HEK293 (cell line): ENCODE measurements around the gene SPART.

Source experiments
- CTCF ChIA-PET: fragments of 350-600 bp; formaldehyde crosslinking; extraction: SDS; loops from one replicate; lab custom pipeline; 2021; ENCODE audit warnings: antibody characterized with exemption; lab: Yijun Ruan, JAX
- POLR2A ChIA-PET: fragments of 300-600 bp; formaldehyde crosslinking; extraction: SDS; loops from one replicate; lab custom pipeline; 2020; ENCODE audit warnings: antibody characterized with exemption, inconsistent platforms; lab: Yijun Ruan, JAX
- H3K27ac ChIP-seq: fragments of 200-500 bp; sonication (Bioruptor generic); 2 replicates; pipeline ENCODE4 v1.5.1; 2014; ENCODE audit warnings: low read depth, low read length, control low read depth, inconsistent platforms; ENCODE audit errors: extremely low read depth
- H3K36me3 ChIP-seq, 2 experiments: fragments of 200-500 bp in 1 of 2; sonication (Bioruptor generic) in 1 of 2; 1 replicate in 1 of 2; 2 replicates in 1 of 2; pipeline ENCODE4 v1.5.1; 2014 to 2017; ENCODE audit warnings: inconsistent platforms in 2 of 2, low read length in 2 of 2; ENCODE audit not compliant: control insufficient read depth in 2 of 2, insufficient read depth in 1 of 2
- H3K4me1 ChIP-seq: fragments of 200-500 bp; sonication (Bioruptor generic); 2 replicates; pipeline ENCODE4 v1.5.1; 2014; ENCODE audit warnings: mild to moderate bottlenecking, low read length, inconsistent platforms; ENCODE audit not compliant: control insufficient read depth, insufficient read depth
- H3K4me3 ChIP-seq: 2 replicates; pipeline ENCODE4 v1.5.1; 2011; ENCODE audit warnings: low read depth, mild to moderate bottlenecking, control low read depth, low read length, moderate library complexity
- H3K9me3 ChIP-seq: fragments of 200-500 bp; sonication (Bioruptor generic); 2 replicates; pipeline ENCODE4 v1.5.1; 2014; ENCODE audit warnings: low read depth, low read length, inconsistent platforms; ENCODE audit not compliant: control insufficient read depth, insufficient read depth
- GLI4 ChIP-seq: fragments of 450-650 bp; formaldehyde crosslinking; IDR thresholded peaks from 2 replicates; pipeline ENCODE4 v1.5.1; 2016; ENCODE audit warnings: missing biosample characterization, missing genetic modification characterization
- HOXA7 ChIP-seq: sonication (generic); formaldehyde crosslinking; IDR thresholded peaks from 2 replicates; pipeline ENCODE4 v1.8.1; 2022; ENCODE audit warnings: missing genetic modification reagents, borderline replicate concordance
- HOXD13 ChIP-seq: sonication (generic); formaldehyde crosslinking; IDR thresholded peaks from 2 replicates; pipeline ENCODE4 v1.8.0; 2022; ENCODE audit warnings: missing genetic modification reagents, borderline replicate concordance
- OVOL3 ChIP-seq: fragments of 450-650 bp; formaldehyde crosslinking; IDR thresholded peaks from 2 replicates; pipeline ENCODE4 v1.5.1; 2016; ENCODE audit warnings: missing biosample characterization, missing genetic modification characterization
- PRDM1 ChIP-seq: fragments of 450-650 bp; formaldehyde crosslinking; IDR thresholded peaks from 2 replicates; pipeline ENCODE4; 2016; ENCODE audit warnings: missing biosample characterization, missing genetic modification characterization
- SALL2 ChIP-seq: fragments of 450-650 bp; formaldehyde crosslinking; IDR thresholded peaks from 2 replicates; pipeline ENCODE4 v1.5.0; 2017; ENCODE audit warnings: missing biosample characterization, mild to moderate bottlenecking, missing genetic modification characterization, borderline replicate concordance
- SETDB1 ChIP-seq: IDR thresholded peaks from one replicate; pipeline ENCODE4 v1.6.1; 2017; ENCODE audit warnings: mild to moderate bottlenecking, low read length, moderate library complexity, mixed read lengths; ENCODE audit not compliant: insufficient read length
- ZBTB1 ChIP-seq: fragments of 450-650 bp; formaldehyde crosslinking; IDR thresholded peaks from 2 replicates; pipeline ENCODE4 v1.5.1; 2016; ENCODE audit warnings: missing biosample characterization, missing genetic modification characterization
- ZNF112 ChIP-seq: fragments of 450-650 bp; formaldehyde crosslinking; IDR thresholded peaks from 2 replicates; pipeline ENCODE4 v1.5.0; 2017; ENCODE audit warnings: missing biosample characterization, missing genetic modification characterization
- ZNF146 ChIP-seq: fragments of 450-650 bp; formaldehyde crosslinking; IDR thresholded peaks from 2 replicates; pipeline ENCODE4 v1.5.1; 2016; ENCODE audit warnings: missing biosample characterization, missing genetic modification characterization
- ZNF157 ChIP-seq: fragments of 450-650 bp; formaldehyde crosslinking; IDR thresholded peaks from 2 replicates; pipeline ENCODE4 v1.5.1; 2016; ENCODE audit warnings: missing biosample characterization, missing genetic modification characterization
- ZNF174 ChIP-seq: fragments of 450-650 bp; formaldehyde crosslinking; IDR thresholded peaks from 2 replicates; pipeline ENCODE4 v1.5.0; 2017; ENCODE audit warnings: missing biosample characterization, mild to moderate bottlenecking, missing genetic modification characterization
- ZNF19 ChIP-seq: fragments of 450-650 bp; formaldehyde crosslinking; IDR thresholded peaks from 2 replicates; pipeline ENCODE4; 2016; ENCODE audit warnings: missing biosample characterization, missing genetic modification characterization, low read depth
- ZNF214 ChIP-seq: fragments of 450-650 bp; formaldehyde crosslinking; IDR thresholded peaks from 2 replicates; pipeline ENCODE4 v1.5.1; 2017; ENCODE audit warnings: missing biosample characterization, mild to moderate bottlenecking, missing genetic modification characterization, borderline replicate concordance
- ZNF23 ChIP-seq: fragments of 450-650 bp; formaldehyde crosslinking; IDR thresholded peaks from 2 replicates; pipeline ENCODE4 v1.5.1; 2016; ENCODE audit warnings: missing biosample characterization, missing genetic modification characterization, borderline replicate concordance
- ZNF248 ChIP-seq: fragments of 450-650 bp; formaldehyde crosslinking; IDR thresholded peaks from 2 replicates; pipeline ENCODE4 v1.5.1; 2017; ENCODE audit warnings: missing biosample characterization, missing genetic modification characterization
- ZNF280C ChIP-seq: fragments of 450-650 bp; formaldehyde crosslinking; IDR thresholded peaks from 2 replicates; pipeline ENCODE4 v1.5.1; 2016; ENCODE audit warnings: missing biosample characterization, missing genetic modification characterization
- ZNF311 ChIP-seq: fragments of 450-650 bp; formaldehyde crosslinking; IDR thresholded peaks from 2 replicates; pipeline ENCODE4 v1.5.1; 2017; ENCODE audit warnings: missing biosample characterization, missing genetic modification characterization, borderline replicate concordance
- ZNF423 ChIP-seq: fragments of 450-650 bp; formaldehyde crosslinking; IDR thresholded peaks from 2 replicates; pipeline ENCODE4 v1.5.1; 2016; ENCODE audit warnings: missing biosample characterization, missing genetic modification characterization
- ZNF530 ChIP-seq: fragments of 450-650 bp; formaldehyde crosslinking; IDR thresholded peaks from 2 replicates; pipeline ENCODE4 v1.5.1; 2016; ENCODE audit warnings: low read depth, missing biosample characterization, missing genetic modification characterization
- ZNF639 ChIP-seq: fragments of 450-650 bp; formaldehyde crosslinking; IDR thresholded peaks from 2 replicates; pipeline ENCODE4 v1.5.1; 2016; ENCODE audit warnings: missing biosample characterization, missing genetic modification characterization
- ZNF654 ChIP-seq: fragments of 450-650 bp; formaldehyde crosslinking; IDR thresholded peaks from 2 replicates; pipeline ENCODE4 v1.5.1; 2016; ENCODE audit warnings: low read depth, missing biosample characterization, missing genetic modification characterization
- ZNF664 ChIP-seq: fragments of 450-650 bp; formaldehyde crosslinking; IDR thresholded peaks from 2 replicates; pipeline ENCODE4 v1.5.1; 2016; ENCODE audit warnings: missing biosample characterization, missing genetic modification characterization
- ZNF670 ChIP-seq: fragments of 450-650 bp; formaldehyde crosslinking; IDR thresholded peaks from 2 replicates; pipeline ENCODE4 v1.5.1; 2016; ENCODE audit warnings: missing biosample characterization, missing genetic modification characterization, low read depth
- TF ChIP-seq, protein P1 (sequence below): fragments of 450-650 bp; formaldehyde crosslinking; IDR thresholded peaks from 2 replicates; pipeline ENCODE4 v1.5.1; 2016; ENCODE audit warnings: missing biosample characterization, missing genetic modification characterization
- TF ChIP-seq, protein P2 (sequence below): fragments of 450-650 bp; formaldehyde crosslinking; IDR thresholded peaks from 2 replicates; pipeline ENCODE4 v1.5.1; 2016; ENCODE audit warnings: missing biosample characterization, missing genetic modification characterization

Gene SPART

GRCh38 chr13:36359301-36359950 lies 13.2 kb upstream of the SPART start:
- H3K27ac ChIP-seq = no peak overlapping the region
- H3K4me3 ChIP-seq = no peak overlapping the region
- H3K36me3 ChIP-seq = no peaks in the 10 kb centered on the region
- TF ChIP-seq PRDM1 (no peak), GLI4 (tag by site-specific recombination) (no peak), ZNF654 (tag by site-specific recombination) (no peak), ZNF280C (tag by site-specific recombination) (no peak), ZNF174 (tag by site-specific recombination) (no peak), ZNF248 (tag by site-specific recombination) (no peak)
- TF ChIP-seq, protein P1, sequence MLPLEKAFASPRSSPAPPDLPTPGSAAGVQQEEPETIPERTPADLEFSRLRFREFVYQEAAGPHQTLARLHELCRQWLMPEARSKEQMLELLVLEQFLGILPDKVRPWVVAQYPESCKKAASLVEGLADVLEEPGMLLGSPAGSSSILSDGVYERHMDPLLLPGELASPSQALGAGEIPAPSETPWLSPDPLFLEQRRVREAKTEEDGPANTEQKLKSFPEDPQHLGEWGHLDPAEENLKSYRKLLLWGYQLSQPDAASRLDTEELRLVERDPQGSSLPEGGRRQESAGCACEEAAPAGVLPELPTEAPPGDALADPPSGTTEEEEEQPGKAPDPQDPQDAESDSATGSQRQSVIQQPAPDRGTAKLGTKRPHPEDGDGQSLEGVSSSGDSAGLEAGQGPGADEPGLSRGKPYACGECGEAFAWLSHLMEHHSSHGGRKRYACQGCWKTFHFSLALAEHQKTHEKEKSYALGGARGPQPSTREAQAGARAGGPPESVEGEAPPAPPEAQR (tag by site-specific recombination) = no peak
- no peaks in the 10 kb centered on the region; the same call in 1 of the 2 replicates for H3K4me1 ChIP-seq
- ChIA-PET CTCF (interaction anchor here (0.6 kb wide), 1 partner anchor 75 kb away, joined by 3 read pairs; no protein-coding TSS in a partner anchor), POLR2A (no interaction called here)
- H3K9me3 ChIP-seq = no peaks in the 10 kb centered on the region

GRCh38 chr13:36358175-36358718 lies 12.1 kb upstream of the SPART start:
- H3K4me1 ChIP-seq = no peaks in the 10 kb centered on the region; the same call in 1 of the 2 replicates
- POLR2A ChIA-PET = no interaction called here
- H3K4me3 ChIP-seq = no peak overlapping the region
- H3K9me3 ChIP-seq = no peaks in the 10 kb centered on the region
- CTCF ChIA-PET = interaction anchor here (0.7 to 0.8 kb wide), 2 partner anchors 12 to 23 kb away, joined by 3 read pairs; no protein-coding TSS in a partner anchor
- TF ChIP-seq, protein P2, sequence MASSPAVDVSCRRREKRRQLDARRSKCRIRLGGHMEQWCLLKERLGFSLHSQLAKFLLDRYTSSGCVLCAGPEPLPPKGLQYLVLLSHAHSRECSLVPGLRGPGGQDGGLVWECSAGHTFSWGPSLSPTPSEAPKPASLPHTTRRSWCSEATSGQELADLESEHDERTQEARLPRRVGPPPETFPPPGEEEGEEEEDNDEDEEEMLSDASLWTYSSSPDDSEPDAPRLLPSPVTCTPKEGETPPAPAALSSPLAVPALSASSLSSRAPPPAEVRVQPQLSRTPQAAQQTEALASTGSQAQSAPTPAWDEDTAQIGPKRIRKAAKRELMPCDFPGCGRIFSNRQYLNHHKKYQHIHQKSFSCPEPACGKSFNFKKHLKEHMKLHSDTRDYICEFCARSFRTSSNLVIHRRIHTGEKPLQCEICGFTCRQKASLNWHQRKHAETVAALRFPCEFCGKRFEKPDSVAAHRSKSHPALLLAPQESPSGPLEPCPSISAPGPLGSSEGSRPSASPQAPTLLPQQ (tag by site-specific recombination) = no peak
- TF ChIP-seq ZNF530 (tag by site-specific recombination) (no peak), ZNF157 (no peak), ZNF664 (no peak), ZNF654 (tag by site-specific recombination) (no peak)
- H3K27ac ChIP-seq = no peak overlapping the region
- H3K36me3 ChIP-seq = no peaks in the 10 kb centered on the region

DNA sequence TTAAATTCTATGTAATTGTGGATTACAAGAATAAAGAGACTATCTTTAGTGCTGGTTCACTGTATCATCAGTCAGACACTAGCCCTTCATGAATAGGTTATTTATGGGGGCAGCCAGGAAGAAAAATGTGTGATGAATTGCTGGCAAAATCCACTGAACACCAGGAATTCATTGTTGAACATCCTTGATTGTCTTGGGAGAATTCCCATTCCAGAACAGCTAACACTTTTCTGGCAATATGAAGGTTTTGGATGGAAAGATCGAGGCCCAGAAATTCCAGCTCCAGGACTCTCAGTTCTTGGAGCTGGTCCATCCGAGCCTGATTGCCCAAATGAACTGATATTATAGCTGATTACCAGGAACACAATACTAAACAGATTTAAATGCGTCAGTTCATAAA lies 11.5 kb upstream of the SPART start:
- no peak overlapping the region for H3K27ac ChIP-seq
- H3K9me3 ChIP-seq = no peaks in the 10 kb centered on the region
- ChIA-PET CTCF (interaction anchor here (0.6 to 0.8 kb wide), 3 partner anchors 11 to 93 kb away, joined by 3 to 4 read pairs (median 3); no protein-coding TSS in a partner anchor), POLR2A (no interaction called here)
- no peaks in the 10 kb centered on the region; the same call in 1 of the 2 replicates for H3K4me1 ChIP-seq
- H3K36me3 ChIP-seq = no peaks in the 10 kb centered on the region
- H3K4me3 ChIP-seq = no peak overlapping the region
- TF ChIP-seq ZNF670 (tag by site-specific recombination) (no peak), ZNF639 (tag by site-specific recombination) (no peak), ZNF214 (tag by site-specific recombination) (no peak), ZNF23 (tag by site-specific recombination) (no peak), ZNF112 (no peak), ZNF146 (no peak), HOXA7 (CRISPR knock-in tag) (no peak), ZBTB1 (tag by site-specific recombination) (no peak), ZNF19 (tag by site-specific recombination) (no peak), HOXD13 (CRISPR knock-in tag) (no peak), SALL2 (no peak), ZNF311 (tag by site-specific recombination) (no peak), OVOL3 (tag by site-specific recombination) (no peak), ZNF423 (no peak), SETDB1 (no peak)
